OCI-LY7 (cell line): ENCODE data around the gene MAP6. TPM values are rescaled to one million over a fixed set of nuclear protein-coding genes. Genes with fewer than 3 reads are reported as not detected.
A peak's percentile ranks its signal among the peaks of the same experiment; 100 is the strongest.

Experiments used
- BruUV-seq: library from RNA; stranded (reverse); fragments of 400-500 nt; replicated peaks from 2 replicates; lab custom pipeline; 2021; lab: Mats Ljungman, UMichigan
- CTCF ChIA-PET: fragments of 300-600 bp; sonication (Branson Sonifier 250); formaldehyde crosslinking; loops from one replicate; lab custom pipeline; 2022; ENCODE audit warnings: antibody characterized with exemption; ENCODE audit not compliant: unreplicated experiment; lab: Charles Lee
- POLR2A ChIA-PET: fragments of 300-600 bp; sonication (Branson Sonifier 250); formaldehyde crosslinking; loops from one replicate; lab custom pipeline; 2022; ENCODE audit warnings: antibody characterized with exemption; lab: Charles Lee
- DNase-seq: peaks from one replicate; pipeline ENCODE4 v3.0.0-alpha.2; 2015; ENCODE audit warnings: low spot score
- H2AFZ ChIP-seq: fragments of 200-600 bp; sonication (generic), shearing (Covaris generic); 2 replicates; pipeline ENCODE4 v1.6.1; 2014; ENCODE audit warnings: mild to moderate bottlenecking, antibody characterized with exemption, low read length, moderate library complexity
- H3K27ac ChIP-seq: fragments of 200-600 bp; sonication (generic); 2 replicates; pipeline ENCODE4 v1.5.1; 2014; ENCODE audit warnings: mixed run types, low read depth, mild to moderate bottlenecking, moderate library complexity, low read length, inconsistent platforms; ENCODE audit not compliant: poor library complexity, severe bottlenecking
- H3K36me3 ChIP-seq: fragments of 200-600 bp; sonication (generic); 2 replicates; pipeline ENCODE4 v1.6.1; 2014; ENCODE audit warnings: mild to moderate bottlenecking, antibody characterized with exemption, low read length, moderate library complexity, mixed read lengths; ENCODE audit not compliant: insufficient read depth
- H3K4me1 ChIP-seq: fragments of 200-600 bp; sonication (generic); 2 replicates; pipeline ENCODE4 v1.5.1; 2014; ENCODE audit warnings: mild to moderate bottlenecking, low read length; ENCODE audit not compliant: insufficient read depth, poor library complexity, severe bottlenecking
- H3K4me2 ChIP-seq: fragments of 200-600 bp; sonication (generic); 2 replicates; pipeline ENCODE4 v1.6.1; 2014; ENCODE audit warnings: mild to moderate bottlenecking, low read length
- H3K4me3 ChIP-seq: fragments of 200-600 bp; sonication (generic); 2 replicates; pipeline ENCODE4 v1.5.1; 2014; ENCODE audit warnings: mild to moderate bottlenecking, low read depth, low read length; ENCODE audit not compliant: poor library complexity, severe bottlenecking
- H3K79me2 ChIP-seq: fragments of 200-600 bp; sonication (generic); 2 replicates; pipeline ENCODE4 v1.6.1; 2016; ENCODE audit warnings: low read depth, mild to moderate bottlenecking, low read length, moderate library complexity, mixed read lengths; ENCODE audit not compliant: insufficient read depth
- H3K9me2 ChIP-seq: fragments of 200-600 bp; sonication (generic); 2 replicates; pipeline ENCODE4 v1.6.1; 2016; ENCODE audit warnings: mild to moderate bottlenecking, low read length, mixed read lengths; ENCODE audit not compliant: insufficient read depth
- H3K9me3 ChIP-seq: fragments of 200-600 bp; sonication (generic); 2 replicates; pipeline ENCODE4 v1.6.1; 2014; ENCODE audit warnings: mild to moderate bottlenecking, mixed run types, low read length, mixed read lengths
- H4K20me1 ChIP-seq: fragments of 200-600 bp; sonication (generic); 2 replicates; pipeline ENCODE4 v1.6.1; 2014; ENCODE audit warnings: mild to moderate bottlenecking, antibody characterized with exemption, low read length, moderate library complexity, mixed read lengths; ENCODE audit not compliant: insufficient read depth
- CTCF ChIP-seq: fragments of 200-600 bp; sonication (generic); conservative IDR thresholded peaks from 2 replicates; pipeline ENCODE4 v1.5.1; 2014; ENCODE audit warnings: mild to moderate bottlenecking, antibody characterized with exemption, low read length, moderate library complexity, mixed read lengths
- EZH2phosphoT487 ChIP-seq: fragments of 200-600 bp; sonication (generic); IDR thresholded peaks from 2 replicates; pipeline ENCODE4 v1.6.1; 2018; ENCODE audit warnings: low read depth, borderline replicate concordance, mild to moderate bottlenecking, mixed run types, antibody characterized with exemption, low read length, moderate library complexity, mixed read lengths
- intact Hi-C: fragments of 100-400 bp; cut with micrococcal nuclease; formaldehyde crosslinking; loops from one replicate; pipeline ENCODE4 v1.10.0; 2022; ENCODE audit not compliant: unreplicated experiment
- small RNA-seq: library from RNA; depleted of rRNA; stranded (forward); fragments of <200 nt; gene quantifications from one replicate; pipeline ENCODE3, GENCODE V24; 2014
- total RNA-seq, 2 experiments: library from RNA; depleted of rRNA in 1 of 2; stranded (reverse); fragments of >200 nt in 1 of 2; shearing (Covaris generic) in 1 of 2; gene quantifications; 2 replicates each; pipeline ENCODE4 v1.2.3, GENCODE V29; 2014 to 2022

Gene MAP6
- total RNA-seq, 2 experiments from 2014 or later: not detected

GRCh38 chr11:75538150-75538942 is 130.5 kb downstream of the MAP6 start:
- H3K9me3 ChIP-seq: no peaks in the 10 kb centered on the region
- H3K4me2 ChIP-seq: no peak overlapping the region
- H3K79me2 ChIP-seq: no peaks in the 10 kb centered on the region
- no peaks in the 10 kb centered on the region for H3K9me2 ChIP-seq
- ChIA-PET CTCF (interaction anchor here (0.5 kb wide), 1 partner anchor 101 kb away, joined by 9 read pairs; no protein-coding TSS in a partner anchor), POLR2A (no interaction called here)
- TF ChIP-seq EZH2phosphoT487 (no peak), CTCF (no peak)
- no peak overlapping the region for H3K27ac ChIP-seq
- H2AFZ ChIP-seq: no peak overlapping the region
- H3K36me3 ChIP-seq: no peaks in the 10 kb centered on the region
- H3K4me1 ChIP-seq: peaks cover 12% of the 10 kb centered on the region
- DNase-seq: no peak
- H3K4me3 ChIP-seq: no peak overlapping the region
- BruUV-seq: no TSS peak
- H4K20me1 ChIP-seq: no peaks in the 10 kb centered on the region
- intact Hi-C loops: loop anchor here (5.0 kb wide), 1 partner anchor 256 kb away; no protein-coding TSS in a partner anchor

GRCh38 chr11:75537740-75538139 is 131.1 kb downstream of the MAP6 start:
- H3K27ac ChIP-seq: no peak overlapping the region
- H2AFZ ChIP-seq: peak overlapping the region; percentile 63
- no peak overlapping the region for H3K4me3 ChIP-seq
- intact Hi-C loops: loop anchor here (5.0 kb wide), 1 partner anchor 255 kb away; no protein-coding TSS in a partner anchor
- no peaks in the 10 kb centered on the region for H3K9me3 ChIP-seq
- DNase-seq: no peak
- POLR2A ChIA-PET: no interaction called here
- H4K20me1 ChIP-seq: no peaks in the 10 kb centered on the region
- BruUV-seq: no TSS peak
- peak overlapping the region; percentile 27; the same call in 1 of the 2 replicates for H3K4me2 ChIP-seq
- H3K79me2 ChIP-seq: no peaks in the 10 kb centered on the region
- CTCF ChIA-PET: no interaction called here
- H3K9me2 ChIP-seq: no peaks in the 10 kb centered on the region
- H3K4me1 ChIP-seq: peaks cover 12% of the 10 kb centered on the region
- H3K36me3 ChIP-seq: no peaks in the 10 kb centered on the region
- TF ChIP-seq EZH2phosphoT487: no peak
- TF ChIP-seq CTCF: no peak

Small RNA genes within 50 kb of the gene (small RNA-seq; reads per million reads assigned to genes)
- gene AP001922.4: not detected

Other genes with a start within 250 kb of the MAP6 start
- not detected in 2 replicates for gene KLHL35, start 235.8 kb downstream of the MAP6 start, total RNA-seq (2014; rRNA removed; shearing (Covaris generic))
- 0.21 TPM in 1 of 2 replicates, not detected in the other for gene KLHL35, start 235.8 kb downstream of the MAP6 start, total RNA-seq (2022)
- 13.5 and 14.3 TPM in 2 replicates for gene GDPD5, start 143.1 kb downstream of the MAP6 start, total RNA-seq (2014; rRNA removed; shearing (Covaris generic))
- gene GDPD5, start 143.1 kb downstream of the MAP6 start, total RNA-seq (2022): 49.9 and 57.3 TPM in 2 replicates
- gene SERPINH1, start 106.8 kb downstream of the MAP6 start, total RNA-seq (2014; rRNA removed; shearing (Covaris generic)): 0.33 TPM in 1 of 2 replicates, not detected in the other
- not detected in 2 replicates for gene SERPINH1, start 106.8 kb downstream of the MAP6 start, total RNA-seq (2022)
- gene MOGAT2, start 48.8 kb upstream of the MAP6 start, total RNA-seq (2014; rRNA removed; shearing (Covaris generic)): not detected in 2 replicates
- gene MOGAT2, start 48.8 kb upstream of the MAP6 start, total RNA-seq (2022): not detected in 2 replicates
- 6.5 and 13.8 TPM in 2 replicates for gene DGAT2, start 99.7 kb upstream of the MAP6 start, total RNA-seq (2014; rRNA removed; shearing (Covaris generic))
- 5.6 and 7.0 TPM in 2 replicates for gene DGAT2, start 99.7 kb upstream of the MAP6 start, total RNA-seq (2022)
- gene UVRAG, start 146.2 kb upstream of the MAP6 start, total RNA-seq (2014; rRNA removed; shearing (Covaris generic)): 34.9 and 43.7 TPM in 2 replicates
- 62.2 and 73.3 TPM in 2 replicates for gene UVRAG, start 146.2 kb upstream of the MAP6 start, total RNA-seq (2022)